GM18502 (cell line): ENCODE data around the gene PHOX2A.

Source experiments
- ATAC-seq: cut with Tn5 transposase; IDR thresholded peaks from one replicate; pipeline ENCODE4 v1.9.1; 2021; ENCODE audit warnings: mild to moderate bottlenecking; ENCODE audit not compliant: unreplicated experiment, poor library complexity

Gene PHOX2A

GRCh38 chr11:72235351-72236057, 8.5 kb downstream of the PHOX2A start:
- ATAC-seq: no peak

GRCh38 chr11:72234920-72235319, 9.1 kb downstream of the PHOX2A start:
- ATAC-seq: no peak

GRCh38 chr11:72234514-72234830, 9.5 kb downstream of the PHOX2A start:
- no peak for ATAC-seq

GRCh38 chr11:72233773-72234513, 10.0 kb downstream of the PHOX2A start:
- ATAC-seq: no peak

- no peak for ATAC-seq
Observed at GRCh38 chr11:72233056-72233772, 10.8 kb downstream of the PHOX2A start.

- no peak for ATAC-seq
Observed at GRCh38 chr11:72232260-72233055, 11.5 kb downstream of the PHOX2A start.

- ATAC-seq: no peak
Observed at GRCh38 chr11:72231396-72232259, 12.3 kb downstream of the PHOX2A start.

- no peak for ATAC-seq
Observed at GRCh38 chr11:72230764-72231365, 13.1 kb downstream of the PHOX2A start.

GRCh38 chr11:72229925-72230763, 13.8 kb downstream of the PHOX2A start:
- ATAC-seq: no peak

GRCh38 chr11:72229336-72229924, 14.5 kb downstream of the PHOX2A start:
- ATAC-seq: no peak

GRCh38 chr11:72228844-72229231, 15.1 kb downstream of the PHOX2A start:
- ATAC-seq: no peak

GRCh38 chr11:72228229-72228843, 15.6 kb downstream of the PHOX2A start:
- no peak for ATAC-seq

GRCh38 chr11:72227316-72228228, 16.4 kb downstream of the PHOX2A start:
- ATAC-seq: no peak

- ATAC-seq: no peak
Observed at GRCh38 chr11:72226701-72227100, 17.3 kb downstream of the PHOX2A start.

- ATAC-seq: no peak
Observed at GRCh38 chr11:72225411-72225951, 18.5 kb downstream of the PHOX2A start.
